NCI-H460 (cell line): ENCODE measurements around the gene NPIPB6. TPM values are rescaled to one million over a fixed set of nuclear protein-coding genes. Genes with fewer than 3 reads are reported as not detected.

Experiments used
- DNase-seq: peaks from one replicate; pipeline ENCODE4 v3.0.0-alpha.2; 2016; ENCODE audit warnings: low read depth; ENCODE audit errors: extremely low read depth
- total RNA-seq: library from RNA; depleted of rRNA; stranded (reverse); fragments of >200 nt; shearing (Covaris generic); gene quantifications from 2 replicates; pipeline ENCODE4 v1.2.3, GENCODE V29; 2014

NPIPB6 gene
- total RNA-seq, 1 experiment from 2014 or later = 0.10 TPM

DNA sequence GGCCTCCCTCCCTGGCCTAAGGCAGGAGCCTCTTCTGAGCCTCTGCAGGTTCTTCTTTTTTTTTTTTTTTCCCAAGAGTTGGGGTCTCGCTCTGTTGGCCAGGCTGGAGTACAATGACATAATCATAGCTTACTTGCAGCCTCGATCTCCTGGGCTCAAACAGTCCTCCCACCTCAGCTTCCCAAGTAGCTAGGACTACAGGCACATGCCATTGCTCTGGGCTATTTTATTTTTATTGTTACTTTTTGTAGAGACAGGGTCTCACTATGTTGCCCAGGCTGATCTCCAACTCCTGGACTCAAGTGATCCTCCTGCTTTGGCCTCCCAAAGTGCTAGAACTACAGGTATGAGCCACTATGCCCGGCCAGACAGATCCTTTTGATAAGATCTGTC, 38.4 kb downstream of the NPIPB6 start:
- DNase-seq = no peak

DNA sequence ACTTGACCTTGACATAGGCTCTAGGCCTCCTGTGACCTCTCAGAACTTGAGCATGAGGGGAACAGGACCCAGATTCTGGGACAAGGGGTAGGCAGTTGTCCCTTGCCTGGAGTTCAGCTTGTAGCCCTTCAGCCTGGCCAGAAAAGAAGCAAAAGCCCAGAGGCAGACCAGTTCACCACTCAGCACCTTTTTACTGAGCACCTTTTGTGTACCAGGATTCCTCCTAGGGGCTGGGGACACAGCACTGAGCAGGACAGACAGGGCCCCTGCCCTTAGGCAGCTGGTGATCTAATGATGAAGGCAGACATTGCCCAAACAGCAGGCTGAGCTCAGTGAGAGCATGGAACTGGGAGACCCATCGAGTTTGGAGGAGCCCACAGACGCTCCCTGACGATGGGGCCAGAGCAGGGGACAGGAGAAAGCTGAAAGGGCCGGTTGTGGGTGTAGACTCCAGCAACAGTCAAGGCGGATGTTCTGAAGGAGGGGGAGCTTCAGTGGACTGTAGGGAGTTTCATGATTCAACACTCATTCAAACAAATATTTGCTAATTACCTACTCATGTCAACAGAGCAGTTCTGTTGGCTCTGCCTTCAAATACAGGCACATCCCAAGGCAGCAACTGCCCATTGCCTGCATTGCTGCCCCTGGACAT, 38.9 kb downstream of the NPIPB6 start:
- DNase-seq = no peak

DNA sequence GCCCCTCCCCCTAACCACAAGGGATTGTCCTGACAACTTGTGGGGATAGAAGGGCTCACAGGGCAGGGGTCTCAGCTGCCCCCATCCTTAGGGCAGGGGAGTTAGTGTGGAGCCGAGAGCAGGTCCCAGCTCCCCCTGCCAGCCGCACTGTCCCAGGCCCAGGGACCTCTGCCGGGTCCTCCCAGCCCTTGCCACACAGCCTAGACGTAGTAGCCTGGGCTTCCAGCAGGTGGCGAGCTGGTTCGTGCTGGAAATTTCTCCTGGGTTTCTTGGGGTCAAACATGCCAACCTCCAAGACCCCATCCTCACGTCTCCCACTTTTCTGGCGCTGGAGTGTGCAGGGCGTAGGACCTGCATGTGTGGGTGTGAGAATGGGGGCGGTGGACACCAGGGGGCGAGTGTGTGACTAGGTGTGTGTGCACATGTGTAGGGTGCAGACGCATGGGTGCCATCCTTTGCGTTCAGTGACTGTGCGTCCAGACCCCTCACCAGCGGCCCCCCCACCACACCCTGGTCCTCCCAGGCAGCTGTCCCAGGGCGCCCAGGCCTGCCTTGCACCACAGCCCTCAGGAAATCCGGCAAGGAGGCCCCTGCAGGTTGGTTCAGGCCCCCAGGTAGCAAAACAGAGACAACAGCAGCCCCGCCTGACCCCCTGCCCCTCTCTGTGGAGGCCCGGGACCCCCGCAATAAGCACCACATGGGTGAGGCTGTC, 41.5 kb downstream of the NPIPB6 start:
- peak; percentile 46 for DNase-seq

DNA sequence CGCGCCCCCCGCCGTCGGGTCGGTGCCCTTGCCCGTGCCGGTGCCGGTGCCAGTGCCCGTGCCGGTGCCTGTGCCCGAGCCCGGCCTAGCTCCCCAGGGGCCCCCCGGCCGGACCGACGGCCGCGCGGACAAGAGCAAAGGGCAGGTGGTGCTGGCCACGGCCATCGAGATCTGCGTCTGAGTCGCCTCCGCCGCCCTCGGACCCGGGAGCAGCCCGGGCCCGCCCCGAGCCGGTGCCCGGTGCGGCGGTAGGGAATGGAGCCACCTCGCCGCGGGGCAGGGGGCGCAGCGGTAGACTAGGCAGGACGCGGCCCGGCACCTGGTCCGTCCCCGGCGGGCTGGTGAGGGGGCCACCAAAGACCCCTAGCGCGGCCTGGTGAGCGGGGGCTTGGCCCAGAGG, 42.6 kb downstream of the NPIPB6 start:
- no peak for DNase-seq

DNA sequence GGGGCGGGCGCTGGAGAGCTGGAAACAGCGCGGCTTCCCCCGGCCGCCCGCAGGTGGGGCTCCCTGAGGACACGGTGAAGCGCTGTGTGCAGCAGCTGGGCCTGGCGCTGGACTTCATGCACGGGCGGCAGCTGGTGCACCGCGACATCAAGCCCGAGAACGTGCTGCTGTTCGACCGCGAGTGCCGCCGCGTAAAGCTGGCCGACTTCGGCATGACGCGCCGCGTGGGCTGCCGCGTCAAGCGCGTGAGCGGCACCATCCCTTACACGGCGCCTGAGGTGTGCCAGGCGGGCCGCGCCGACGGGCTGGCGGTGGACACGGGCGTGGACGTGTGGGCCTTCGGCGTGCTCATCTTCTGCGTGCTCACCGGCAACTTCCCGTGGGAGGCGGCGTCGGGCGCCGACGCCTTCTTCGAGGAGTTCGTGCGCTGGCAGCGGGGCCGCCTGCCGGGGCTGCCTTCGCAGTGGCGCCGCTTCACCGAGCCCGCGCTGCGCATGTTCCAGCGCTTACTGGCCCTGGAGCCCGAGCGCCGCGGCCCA, 43.2 kb downstream of the NPIPB6 start:
- no peak for DNase-seq

DNA sequence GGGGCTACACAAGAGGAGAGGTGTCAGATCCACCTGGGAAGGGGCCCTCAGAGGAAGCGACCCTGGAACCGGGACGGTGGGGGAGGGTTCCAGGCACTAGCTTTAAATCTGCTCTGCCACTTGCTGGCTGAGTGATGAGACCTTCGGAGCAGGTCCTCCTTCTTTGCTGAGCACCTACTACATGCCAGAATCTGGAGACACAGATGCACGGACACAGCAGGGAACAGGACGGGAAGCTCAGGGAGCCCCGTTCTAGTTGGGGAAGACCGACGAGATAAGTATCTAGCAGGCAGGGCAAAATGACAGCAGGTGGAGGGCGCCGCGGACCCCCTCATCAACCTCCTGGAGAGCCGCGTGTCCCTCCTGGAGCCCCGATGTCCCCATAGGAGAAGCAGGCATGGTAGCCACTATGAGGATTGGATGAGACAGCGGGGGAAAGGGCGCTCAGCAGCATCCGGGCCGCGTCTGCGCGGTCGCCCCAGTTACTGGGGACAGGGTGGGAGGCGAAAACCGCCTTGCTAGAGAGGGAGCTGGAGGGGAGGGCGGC, 43.8 kb downstream of the NPIPB6 start:
- DNase-seq = no peak

DNA sequence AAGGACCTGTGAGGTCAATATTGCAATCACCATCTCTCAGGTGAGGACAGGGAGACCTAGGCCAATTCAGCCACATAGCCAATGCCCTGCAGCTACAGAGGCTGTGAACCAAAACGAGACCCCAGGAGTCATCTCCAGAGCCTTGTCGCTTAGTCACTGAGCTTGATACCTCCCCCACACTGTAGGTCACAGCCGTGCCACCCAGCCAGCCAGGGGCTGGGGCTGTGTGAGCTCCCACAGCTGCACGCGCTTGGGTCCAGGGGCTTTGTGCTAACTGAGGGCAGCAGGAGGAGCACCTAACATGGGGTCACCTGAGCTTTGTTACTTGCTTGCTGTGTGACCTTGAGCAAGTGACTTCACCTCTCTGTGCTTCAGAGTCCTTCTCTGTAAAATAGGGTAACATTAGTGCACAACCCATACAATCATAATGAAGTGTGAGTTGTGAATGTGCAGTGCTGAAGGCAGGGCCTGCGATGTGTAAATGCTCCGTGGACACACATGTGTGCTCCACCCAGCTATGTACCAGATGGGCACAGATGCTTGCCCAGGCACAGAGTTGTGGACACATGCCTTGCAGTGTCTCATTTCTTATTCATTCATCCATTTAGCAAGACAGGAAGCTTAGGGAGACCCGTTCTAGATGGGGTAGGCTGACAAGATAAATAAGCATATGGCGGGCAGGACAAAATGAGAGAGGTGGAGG, 45.1 kb downstream of the NPIPB6 start:
- DNase-seq = no peak

DNA sequence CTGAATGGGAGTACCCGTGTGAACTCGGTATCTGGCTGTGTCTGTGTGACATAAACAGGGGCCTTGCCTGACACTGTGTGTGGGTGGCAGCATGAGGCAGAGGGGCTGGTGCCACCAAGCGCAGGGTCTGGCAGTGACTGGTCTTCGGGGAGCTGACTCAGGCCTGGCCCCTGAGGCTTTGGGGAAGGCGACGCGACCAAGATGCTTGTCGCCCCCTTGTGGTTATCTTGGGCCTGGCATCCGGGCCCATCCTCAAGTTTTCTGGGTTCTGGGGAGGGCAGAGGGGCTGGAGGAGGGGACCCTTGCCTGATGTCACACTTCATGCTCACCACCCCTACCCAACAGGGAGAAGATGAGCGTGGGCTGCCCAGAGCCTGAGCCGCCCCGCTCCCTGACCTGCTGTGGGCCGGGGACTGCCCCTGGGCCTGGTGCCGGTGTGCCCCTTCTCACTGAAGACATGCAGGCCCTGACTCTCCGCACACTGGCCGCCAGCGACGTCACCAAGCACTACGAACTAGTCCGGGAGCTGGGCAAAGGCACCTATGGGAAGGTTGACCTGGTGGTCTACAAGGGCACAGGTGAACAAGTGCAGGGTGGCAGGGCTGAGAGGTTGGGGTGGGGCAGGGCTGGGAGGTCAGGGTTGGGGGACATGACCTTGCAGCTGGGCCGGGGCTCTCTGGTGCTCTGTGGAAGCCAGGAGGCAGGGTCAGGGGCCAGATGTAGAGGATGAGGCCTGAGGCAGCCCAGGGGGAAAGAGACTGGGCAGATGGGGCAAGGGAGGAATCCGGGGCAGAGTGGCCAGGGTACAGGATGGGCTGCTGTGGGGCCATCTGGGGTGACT, 46.0 kb downstream of the NPIPB6 start:
- peak; percentile 53 for DNase-seq

DNA sequence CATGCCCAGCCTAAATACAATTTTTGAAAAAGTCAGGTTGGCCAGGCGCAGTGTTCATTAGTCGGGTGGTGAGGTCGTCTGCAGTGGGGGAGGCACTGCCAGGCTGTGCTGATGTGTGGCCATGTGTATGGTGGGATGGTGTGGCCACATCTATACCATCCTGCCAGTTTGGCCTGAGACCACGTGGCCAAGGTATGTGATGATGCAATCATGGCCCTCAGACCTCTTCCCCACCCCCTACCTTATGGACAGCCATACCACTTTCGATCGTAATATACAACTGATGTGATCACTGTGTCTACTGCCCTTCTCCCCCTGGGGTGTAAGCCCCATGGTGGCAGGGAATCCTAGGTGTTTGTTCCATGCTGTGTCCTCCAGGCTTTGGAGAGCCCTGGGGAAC, 47.3 kb downstream of the NPIPB6 start:
- no peak for DNase-seq

DNA sequence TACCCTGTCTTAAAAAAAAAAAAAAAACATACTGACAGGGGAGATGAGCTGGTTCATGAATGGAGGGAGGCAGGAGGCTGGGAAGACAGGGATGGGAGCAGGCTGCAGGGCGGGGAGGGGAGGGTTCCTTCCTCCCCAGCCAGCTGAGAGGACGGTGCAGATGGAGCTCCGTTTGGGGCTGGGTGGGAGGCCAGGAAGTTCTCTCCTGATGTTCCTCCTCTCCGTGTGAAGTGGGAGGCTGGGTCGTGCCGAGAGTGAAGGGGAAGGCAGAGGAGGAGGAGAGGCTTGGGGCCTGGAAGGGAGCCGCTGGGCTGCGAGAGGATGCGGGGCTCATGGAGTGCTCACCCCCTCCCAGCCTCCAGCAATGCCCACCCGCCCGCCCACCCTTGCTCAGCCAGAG, 49.7 kb downstream of the NPIPB6 start:
- DNase-seq = no peak

DNA sequence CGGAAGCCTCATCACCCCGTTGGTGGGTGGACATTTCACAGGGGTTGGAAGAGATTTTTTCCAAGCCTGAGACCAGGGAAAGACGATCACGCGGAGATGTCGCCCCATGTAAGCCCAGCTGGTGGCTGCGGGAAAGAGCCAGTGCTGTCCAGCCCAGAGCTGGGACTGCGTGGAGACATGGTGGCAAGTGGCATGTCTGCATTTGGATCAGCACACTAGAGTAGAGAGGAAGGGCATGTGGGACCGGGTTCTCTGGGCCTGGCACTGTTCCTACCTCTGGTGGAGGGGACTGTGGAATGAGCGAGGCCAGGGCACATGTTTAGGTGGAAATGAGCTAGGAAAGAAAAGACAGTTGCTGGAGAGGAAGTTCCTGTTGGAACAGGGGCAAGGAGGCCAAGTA, 51.0 kb downstream of the NPIPB6 start:
- no peak for DNase-seq

DNA sequence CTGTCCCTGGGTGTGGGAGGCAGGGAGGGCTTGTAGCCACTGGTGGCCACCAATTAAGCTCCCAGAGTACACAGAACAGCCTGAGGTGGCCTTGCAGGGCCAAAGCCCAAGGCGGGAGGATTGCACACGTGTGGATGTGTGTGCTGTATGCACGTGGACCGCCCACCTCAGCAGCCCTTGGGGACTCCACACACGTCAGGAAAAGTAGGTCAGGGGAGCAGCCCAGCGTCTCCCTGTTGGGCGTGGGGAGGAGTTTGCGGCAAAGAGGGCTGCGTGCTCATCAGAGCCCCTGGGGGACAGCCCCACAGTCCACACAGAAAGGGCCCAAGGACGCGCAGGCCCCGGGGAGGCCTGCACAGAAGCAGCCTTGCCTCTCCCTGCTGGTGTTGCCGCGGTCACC, 51.4 kb downstream of the NPIPB6 start:
- no peak for DNase-seq

DNA sequence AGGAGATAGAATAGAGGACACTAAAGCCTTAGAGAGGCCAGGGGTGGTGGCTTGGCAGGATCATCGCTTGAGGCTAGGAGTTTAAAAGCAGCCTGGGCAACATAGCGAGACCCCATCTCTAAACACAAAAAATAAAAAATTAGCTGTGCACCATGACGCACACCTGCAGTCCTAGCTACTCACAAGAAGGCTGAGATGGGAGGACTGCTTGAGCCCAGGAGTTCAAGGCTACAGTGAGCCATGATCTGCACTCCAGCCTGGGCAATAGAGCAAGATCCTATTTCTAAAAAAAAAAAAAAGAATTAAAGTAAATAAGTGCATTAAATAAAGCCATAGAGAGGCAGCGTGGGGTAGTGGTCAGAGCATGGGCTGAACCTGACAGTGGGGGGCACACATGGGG, 51.9 kb downstream of the NPIPB6 start:
- DNase-seq = no peak

DNA sequence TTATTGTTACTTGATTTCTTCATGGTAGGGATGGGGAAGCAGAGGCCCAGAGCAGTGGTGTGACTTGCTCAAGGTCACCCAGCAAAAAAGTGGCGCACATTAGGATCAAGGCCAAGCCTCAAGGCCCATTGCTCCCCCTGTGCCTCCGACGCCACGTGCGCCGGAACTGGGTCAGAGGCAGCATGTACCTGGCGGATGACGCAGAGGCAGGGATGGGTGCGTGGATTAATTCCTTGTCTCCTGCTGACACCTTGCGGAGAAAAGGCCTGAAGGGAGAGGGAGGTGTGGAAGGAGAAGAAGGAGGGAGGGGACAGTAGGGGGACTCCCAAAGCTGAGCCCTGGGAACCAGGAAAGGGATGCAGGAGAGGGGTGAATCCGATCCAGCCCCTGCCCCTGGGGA, 52.5 kb downstream of the NPIPB6 start:
- DNase-seq = no peak

DNA sequence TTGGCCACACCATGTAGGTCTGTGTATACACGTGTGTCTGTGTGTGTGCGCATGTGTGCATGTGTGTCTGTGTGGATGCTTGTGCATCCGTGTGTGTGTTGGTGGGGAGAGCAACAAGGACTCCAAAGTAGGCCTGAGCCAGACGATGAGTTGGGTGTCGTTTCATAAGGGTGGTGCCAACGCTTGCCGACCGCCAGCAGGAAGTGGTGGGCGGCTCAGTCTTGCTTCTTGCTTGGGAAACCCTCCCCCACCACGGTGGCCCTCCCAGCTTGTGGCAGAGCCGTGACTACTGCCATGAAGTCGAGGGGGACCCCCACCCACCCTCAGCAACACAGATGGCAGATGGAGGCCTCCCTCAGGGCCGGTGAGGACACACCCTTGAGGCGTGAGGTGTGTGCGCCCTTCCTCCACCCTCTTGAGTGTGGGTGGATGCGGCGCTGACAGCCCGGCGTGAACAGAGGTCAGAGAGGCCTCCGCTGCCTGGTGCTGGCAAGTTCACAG, 53.4 kb downstream of the NPIPB6 start:
- no peak for DNase-seq

DNA sequence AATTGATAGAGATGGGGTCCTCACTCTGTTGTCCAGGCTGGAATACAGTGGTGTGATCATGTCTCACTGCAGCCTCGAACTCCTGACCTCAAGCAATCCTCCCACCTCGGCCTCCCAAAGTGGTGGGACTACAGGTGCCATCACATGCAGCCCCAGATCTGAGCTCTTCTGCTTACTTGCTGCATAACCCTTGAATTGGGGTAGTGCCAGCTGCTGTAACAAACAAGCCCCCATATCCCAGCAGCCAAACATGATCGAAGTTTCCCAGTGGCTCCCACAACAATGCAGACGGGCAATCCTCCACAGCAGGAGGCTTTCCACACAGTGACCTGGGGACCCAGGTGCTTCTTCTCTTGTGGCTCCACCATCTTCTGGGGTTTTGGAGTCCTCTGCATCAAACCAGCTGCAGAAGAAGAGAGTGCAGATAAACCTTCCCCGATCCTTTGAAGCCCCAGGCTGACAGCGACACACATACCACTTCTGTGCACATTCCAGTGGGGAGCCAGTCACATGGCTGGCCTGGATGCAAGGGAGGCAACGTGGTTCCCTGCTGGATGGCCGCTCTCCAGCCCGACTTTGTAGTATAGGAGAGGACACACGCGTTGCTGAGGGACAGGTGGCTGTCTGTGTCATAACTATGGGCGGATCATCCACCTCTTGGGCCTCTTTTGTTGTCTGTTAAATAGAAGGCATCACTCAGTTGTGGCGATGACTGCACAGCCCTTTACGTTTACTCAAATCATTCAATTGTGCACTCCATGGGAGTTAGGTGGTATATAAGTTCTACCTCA, 54.3 kb downstream of the NPIPB6 start:
- DNase-seq = no peak

DNA sequence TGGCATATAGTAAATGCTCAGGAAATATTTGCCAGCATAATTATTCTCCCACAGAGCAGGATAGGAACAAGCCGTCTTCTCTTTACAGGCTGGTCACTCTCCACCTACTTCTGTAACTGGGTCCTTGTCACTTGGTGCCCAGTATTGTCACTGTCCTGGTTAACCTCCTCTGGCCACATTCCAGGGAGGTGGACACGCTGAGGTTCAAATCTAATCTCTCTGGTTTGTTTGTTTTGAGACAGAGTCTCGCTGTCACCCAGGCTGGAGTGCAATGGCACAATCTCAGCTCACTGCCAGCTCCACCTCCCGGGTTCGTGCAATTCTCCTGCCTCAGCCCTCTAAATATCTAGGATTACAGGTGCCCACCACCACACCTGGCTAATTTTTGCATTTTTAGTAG, 55.4 kb downstream of the NPIPB6 start:
- DNase-seq = no peak

DNA sequence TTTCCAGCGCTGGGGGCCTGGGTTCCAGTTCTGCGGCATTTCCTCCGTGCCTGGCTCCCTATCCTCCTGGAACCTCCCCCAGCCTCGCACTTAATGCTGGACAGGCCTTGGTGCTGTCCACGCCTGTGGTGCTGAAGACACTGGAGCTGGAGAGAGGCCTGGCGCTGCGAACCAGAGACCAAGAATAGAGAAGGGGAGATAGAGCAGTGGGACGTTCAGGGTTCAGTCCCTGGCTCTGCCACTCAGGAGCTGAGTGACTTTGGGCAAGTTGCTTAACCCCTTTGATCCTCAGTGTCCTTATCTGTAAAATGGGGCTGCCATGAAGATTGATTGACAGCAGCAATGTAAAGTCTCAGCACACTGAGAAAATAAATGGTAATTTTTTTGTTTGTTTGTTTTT, 59.1 kb downstream of the NPIPB6 start:
- peak; percentile 61 for DNase-seq

DNA sequence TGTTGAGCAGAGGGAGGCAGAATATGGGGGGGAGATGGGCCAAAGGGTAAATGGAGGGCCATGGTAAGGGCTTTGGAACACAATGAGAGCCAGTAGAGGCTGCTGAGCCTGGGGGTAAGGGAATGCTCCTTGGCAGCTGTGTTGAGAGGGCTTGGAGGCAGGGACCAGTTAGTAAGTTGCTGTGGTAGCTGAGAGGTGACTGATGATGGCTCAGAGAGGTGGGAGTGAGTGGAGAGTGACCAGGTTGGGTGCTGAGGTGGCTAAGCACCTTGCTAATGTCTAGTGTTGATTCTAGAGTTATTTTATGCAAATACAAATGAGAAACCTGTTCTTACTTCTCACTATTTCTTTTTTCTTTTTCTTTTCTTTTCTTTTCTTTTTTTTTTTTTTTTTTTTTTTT, 60.2 kb downstream of the NPIPB6 start:
- no peak for DNase-seq

DNA sequence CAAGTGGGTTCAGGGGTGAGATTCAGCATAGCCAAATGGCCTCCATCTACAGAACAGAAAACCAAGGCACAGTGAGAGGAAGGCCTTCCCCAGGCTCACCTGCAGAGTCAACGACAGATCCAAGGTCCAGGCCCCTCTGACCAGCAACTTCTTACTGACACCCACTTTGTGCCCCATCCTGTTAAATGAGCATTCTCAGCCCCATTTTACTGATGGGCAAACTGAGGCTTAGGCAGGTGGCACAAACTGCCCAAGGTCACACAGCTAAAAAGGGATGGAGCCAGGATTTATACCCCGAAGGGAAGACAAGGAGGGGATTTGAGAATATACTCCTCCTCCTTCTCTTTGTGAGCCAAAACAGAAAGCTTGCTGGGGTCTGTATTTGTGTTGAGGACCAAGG, 61.7 kb downstream of the NPIPB6 start:
- DNase-seq = no peak
